K562 (cell line): ENCODE results near the gene GCK. TPM values are rescaled to one million over a fixed set of nuclear protein-coding genes. Genes with fewer than 3 reads are reported as not detected.

Source experiments
- ARHGAP35 ChIP-seq: fragments of 450-650 bp; IDR thresholded peaks from 2 replicates; pipeline ENCODE4 v1.6.1; 2018; ENCODE audit not compliant: partially characterized antibody
- ASH1L ChIP-seq: fragments of 450-650 bp; IDR thresholded peaks from 2 replicates; pipeline ENCODE4 v1.6.1; 2018; ENCODE audit warnings: borderline replicate concordance, mild to moderate bottlenecking, low read depth; ENCODE audit not compliant: partially characterized antibody
- BRD9 ChIP-seq: fragments of 450-650 bp; IDR thresholded peaks from 2 replicates; pipeline ENCODE4 v1.6.1; 2018; ENCODE audit warnings: low read depth; ENCODE audit not compliant: partially characterized antibody
- CREBBP ChIP-seq: IDR thresholded peaks from one replicate; pipeline ENCODE4 v1.6.1; 2012; ENCODE audit warnings: low read depth, mild to moderate bottlenecking, control low read depth, inconsistent platforms, low read length
- CSDE1 ChIP-seq, 2 experiments: fragments of 450-650 bp; IDR thresholded peaks; 2 replicates each; pipeline ENCODE4 v1.6.1; 2016; ENCODE audit warnings: mild to moderate bottlenecking in 1 of 2
- EHMT2 ChIP-seq: fragments of 450-650 bp; IDR thresholded peaks from 2 replicates; pipeline ENCODE4 v1.6.1; 2018; ENCODE audit warnings: antibody characterized with exemption
- ESRRA ChIP-seq: fragments of 450-650 bp; IDR thresholded peaks from 2 replicates; pipeline ENCODE4 v1.6.1; 2014; ENCODE audit warnings: low read depth, mild to moderate bottlenecking, moderate library complexity, borderline replicate concordance
- ETS1 ChIP-seq: conservative IDR thresholded peaks from 2 replicates; pipeline ENCODE4 v1.6.1; 2011; ENCODE audit warnings: low read depth, mild to moderate bottlenecking, low read length; ENCODE audit not compliant: control insufficient read depth
- FOS ChIP-seq: IDR thresholded peaks from 3 replicates; pipeline ENCODE4 v1.6.1; 2011; ENCODE audit not compliant: insufficient read length; ENCODE audit errors: extremely low read depth
- FOXA3 ChIP-seq, 2 experiments: fragments of 450-650 bp in 1 of 2; sonication (generic) in 1 of 2; formaldehyde crosslinking; IDR thresholded peaks in 1 of 2; conservative IDR thresholded peaks in 1 of 2; 2 replicates each; pipeline versions ENCODE4 v1.4.0 to v1.8.0; 2020 to 2022; ENCODE audit warnings: mild to moderate bottlenecking in 2 of 2, missing genetic modification reagents in 1 of 2
- FOXP1 ChIP-seq: sonication (generic); formaldehyde crosslinking; IDR thresholded peaks from 2 replicates; pipeline ENCODE4 v1.8.0; 2022; ENCODE audit warnings: mild to moderate bottlenecking, missing genetic modification reagents
- HMGN3 ChIP-seq: IDR thresholded peaks from 2 replicates; pipeline ENCODE4 v1.6.1; 2011; ENCODE audit warnings: borderline replicate concordance, low read depth, mild to moderate bottlenecking, mixed read lengths, low read length; ENCODE audit not compliant: insufficient read length; ENCODE audit errors: extremely low read depth
- KDM4B ChIP-seq, 2 experiments: fragments of 450-650 bp in 1 of 2; sonication (generic) in 1 of 2; IDR thresholded peaks; 2 replicates each; pipeline ENCODE4 v1.6.1; 2016 to 2017; ENCODE audit warnings: borderline replicate concordance in 2 of 2, antibody characterized with exemption in 1 of 2, low read depth in 1 of 2, mild to moderate bottlenecking in 1 of 2
- MAFG ChIP-seq: fragments of 450-650 bp; conservative IDR thresholded peaks from 2 replicates; pipeline ENCODE4 v1.6.1; 2016; ENCODE audit warnings: missing genetic modification characterization, missing compliant biosample characterization
- NFIC ChIP-seq: fragments of 450-650 bp; IDR thresholded peaks from 2 replicates; pipeline ENCODE4 v1.6.1; 2017; ENCODE audit warnings: mild to moderate bottlenecking, inconsistent platforms
- PCBP1 ChIP-seq: fragments of 200-400 bp; formaldehyde crosslinking; IDR thresholded peaks from 2 replicates; pipeline ENCODE4 v1.6.1; 2018; ENCODE audit warnings: mild to moderate bottlenecking, low read depth, low read length; ENCODE audit not compliant: poor library complexity, severe bottlenecking
- PHB2 ChIP-seq: fragments of 450-650 bp; IDR thresholded peaks from 2 replicates; pipeline ENCODE4 v1.6.1; 2017; ENCODE audit warnings: low read depth
- PRDM10 ChIP-seq: fragments of 450-650 bp; IDR thresholded peaks from 2 replicates; pipeline ENCODE4 v1.6.1; 2018; ENCODE audit not compliant: partially characterized antibody
- ZC3H8 ChIP-seq: fragments of 450-650 bp; IDR thresholded peaks from 2 replicates; pipeline ENCODE4 v1.6.1; 2017
- ZMIZ1 ChIP-seq, 2 experiments: fragments of 150-350 bp in 1 of 2; IDR thresholded peaks; 2 replicates each; pipeline ENCODE4 v1.6.1; 2012 to 2016; ENCODE audit warnings: low read depth in 2 of 2, low read length in 2 of 2, mild to moderate bottlenecking in 1 of 2, moderate library complexity in 1 of 2
- polyA plus RNA-seq, 8 experiments: library from polyadenylated mRNA; depleted of rRNA in 4 of 8; stranded (reverse) in 5 of 8; unstranded in 3 of 8; fragments of >200 nt; fragmentation: Nextera tagmentation in 2 of 8; fragmentation: Illumina TruSeq in 1 of 8; extraction: Ambion mirVana in 2 of 8; extraction: Trizol in 1 of 8; gene quantifications; 2 replicates each; pipeline versions ENCODE4 v1.2.1 to v1.2.3, GENCODE V29; 2011 to 2014; ENCODE audit warnings: inconsistent platforms in 1 of 8, missing spikeins in 1 of 8
- total RNA-seq, 7 experiments: library from RNA; depleted of rRNA in 6 of 7; stranded (reverse); fragments of >200 nt in 6 of 7; fragmentation: Illumina TruSeq in 2 of 7; extraction: Trizol in 2 of 7; gene quantifications; 2 replicates each; pipeline versions ENCODE4 v1.2.1 to v1.2.3, GENCODE V29; 2011 to 2021; ENCODE audit warnings: low replicate concordance in 1 of 7

GCK gene
- total and polyA plus RNA-seq, 9 of the 15 experiments (the other 6 are each of a cell fraction or from before 2014, with no cell fraction given) = 0.11 to 0.55 (median 0.16) TPM; not detected in 3

GRCh38 chr7:44200699-44201461 lies 11.6 kb upstream of the GCK start, which contains the start of gene YKT6 (continued):
- no peak for TF ChIP-seq ZMIZ1 (IDR thresholded peaks at IDR 0.05; ENCODE audit: low read depth in 2 of 2, low read length in 2 of 2)
- no peak for TF ChIP-seq CSDE1 (IDR thresholded peaks at IDR 0.05)
- no peak; the same call in 1 of the 2 replicates for TF ChIP-seq FOXP1 (CRISPR knock-in tag)
- peak in 1 of 2 experiments; percentile 98; a peak in 2 of 4 replicates for TF ChIP-seq KDM4B (IDR thresholded peaks at IDR 0.05; ENCODE audit: borderline replicate concordance in 2 of 2, low read depth in 1 of 2)
- no peak for TF ChIP-seq ASH1L
- peak; percentile 12 for TF ChIP-seq PRDM10
- TF ChIP-seq NFIC = peak; percentile 45; the same call in 1 of the 2 replicates
- TF ChIP-seq EHMT2 = no peak
- no peak for TF ChIP-seq ARHGAP35
- no peak for TF ChIP-seq MAFG (tag)
- TF ChIP-seq ZC3H8 = no peak
- peak; percentile 71 for TF ChIP-seq ESRRA
- peak; percentile 91 for TF ChIP-seq ETS1
- no peak for TF ChIP-seq CREBBP
- TF ChIP-seq PCBP1 = peak; percentile 36
- no peak for TF ChIP-seq FOS
- peak; percentile 40 for TF ChIP-seq HMGN3
- TF ChIP-seq FOXA3 (CRISPR knock-in tag; conservative IDR thresholded peaks at IDR 0.05 in 1 of 2, IDR thresholded peaks at IDR 0.05 in 1 of 2) = no peak
- TF ChIP-seq PHB2 = no peak
- TF ChIP-seq BRD9 = no peak
